Immature natural killer cell (primary cell): ENCODE measurements around the gene DSG4. TPM values are rescaled to one million over a fixed set of nuclear protein-coding genes. Genes with fewer than 3 reads are reported as not detected.

Experiments used
- DNase-seq, 3 donors: peaks; one replicate each; pipeline ENCODE4 v3.0.0; 2022; ENCODE audit warnings: mixed read lengths in 1 of 3
- H3K27ac Mint-ChIP-seq, 6 donors: one replicate each; pipeline ENCODE4 v1.8.0; 2020; ENCODE audit warnings: mixed read lengths in 6 of 6, mild to moderate bottlenecking in 5 of 6, inconsistent platforms in 4 of 6, moderate library complexity in 3 of 6
- H3K27me3 Mint-ChIP-seq, 3 donors: one replicate each; pipeline ENCODE4 v1.8.0; 2020 to 2021; ENCODE audit warnings: low read depth in 3 of 3, mild to moderate bottlenecking in 3 of 3, mixed read lengths in 3 of 3, moderate library complexity in 3 of 3, inconsistent platforms in 1 of 3
- H3K36me3 Mint-ChIP-seq, 3 donors: one replicate each; pipeline ENCODE4 v1.8.0; 2020; ENCODE audit warnings: mixed read lengths in 3 of 3, inconsistent platforms in 2 of 3, mild to moderate bottlenecking in 2 of 3
- H3K4me1 Mint-ChIP-seq, 2 donors: one replicate each; pipeline ENCODE4 v1.8.0; 2020; ENCODE audit warnings: inconsistent platforms in 2 of 2, mild to moderate bottlenecking in 2 of 2, mixed read lengths in 2 of 2, moderate library complexity in 1 of 2
- H3K4me3 Mint-ChIP-seq, 5 donors: one replicate each; pipeline ENCODE4 v1.8.0; 2020; ENCODE audit warnings: mild to moderate bottlenecking in 5 of 5, mixed read lengths in 5 of 5, inconsistent platforms in 3 of 5, moderate library complexity in 3 of 5
- H3K9me3 Mint-ChIP-seq, 6 donors: one replicate each; pipeline ENCODE4 v1.8.0; 2020; ENCODE audit warnings: mild to moderate bottlenecking in 6 of 6, mixed read lengths in 6 of 6, inconsistent platforms in 4 of 6, moderate library complexity in 3 of 6
- polyA plus RNA-seq, 3 donors: library from polyadenylated mRNA; unstranded; fragments of 300-500 nt; fragmentation: Illumina TruSeq; gene quantifications; one replicate each; pipeline ENCODE4 v1.2.3, GENCODE V29; 2021

DSG4 gene
- polyA plus RNA-seq, 3 donors from 2014 or later: not detected

DNA sequence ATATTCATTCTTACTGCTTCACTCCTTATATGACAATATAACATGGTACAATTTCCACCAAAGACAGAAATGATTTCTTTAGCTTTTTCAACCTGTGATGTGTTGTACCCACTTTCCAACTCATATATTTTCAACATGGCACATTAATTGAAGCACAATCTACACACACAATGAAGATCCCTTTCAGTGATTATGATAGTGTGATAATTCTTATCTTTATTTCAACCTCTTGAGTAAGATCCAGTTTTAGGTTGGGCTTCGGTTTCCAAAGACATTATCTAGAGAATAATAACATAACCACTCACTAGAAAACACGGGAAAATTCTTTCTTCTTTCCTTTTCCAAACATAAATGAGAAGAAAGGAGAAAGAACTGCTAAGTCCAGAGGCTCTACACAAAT lies 67.6 kb downstream of the DSG4 start:
- no peak for DNase-seq

DNA sequence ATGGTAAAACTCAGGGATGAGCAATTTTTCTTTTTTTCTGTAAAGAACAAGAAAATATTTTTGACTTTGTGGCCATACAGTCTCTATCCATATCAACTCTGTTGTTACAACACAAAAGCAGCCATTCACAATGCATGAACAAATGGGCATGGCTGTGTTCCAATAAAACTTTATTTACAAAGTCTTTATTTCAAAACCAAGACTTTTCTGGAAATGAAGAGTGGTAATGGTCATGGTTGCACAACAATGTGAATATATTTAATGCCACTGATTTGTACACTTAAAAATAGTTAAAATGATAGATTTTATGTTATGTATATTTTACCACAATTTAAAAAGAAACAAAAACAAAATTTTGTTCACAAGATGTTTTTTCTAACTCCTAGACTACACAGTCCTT lies 69.3 kb downstream of the DSG4 start:
- H3K9me3 Mint-ChIP-seq: peaks cover 0 to 8% (median 0%) of the 10 kb centered on the region in 6 donors
- H3K27me3 Mint-ChIP-seq: peaks cover 0 to 5% (median 0%) of the 10 kb centered on the region in 3 donors
- H3K4me3 Mint-ChIP-seq: no peak overlapping the region
- no peaks in the 10 kb centered on the region for H3K4me1 Mint-ChIP-seq
- H3K36me3 Mint-ChIP-seq: no peaks in the 10 kb centered on the region
- H3K27ac Mint-ChIP-seq: no peak overlapping the region
- no peak for DNase-seq

More for the DNA sequence above, 67.6 kb downstream of the DSG4 start:
- H3K27me3 Mint-ChIP-seq: peaks cover 0 to 5% (median 0%) of the 10 kb centered on the region in 3 donors
- H3K36me3 Mint-ChIP-seq: no peaks in the 10 kb centered on the region
- no peaks in the 10 kb centered on the region for H3K4me1 Mint-ChIP-seq
- no peak overlapping the region for H3K27ac Mint-ChIP-seq
- peaks cover 0 to 8% (median 0%) of the 10 kb centered on the region in 6 donors for H3K9me3 Mint-ChIP-seq
- H3K4me3 Mint-ChIP-seq: no peak overlapping the region

DNA sequence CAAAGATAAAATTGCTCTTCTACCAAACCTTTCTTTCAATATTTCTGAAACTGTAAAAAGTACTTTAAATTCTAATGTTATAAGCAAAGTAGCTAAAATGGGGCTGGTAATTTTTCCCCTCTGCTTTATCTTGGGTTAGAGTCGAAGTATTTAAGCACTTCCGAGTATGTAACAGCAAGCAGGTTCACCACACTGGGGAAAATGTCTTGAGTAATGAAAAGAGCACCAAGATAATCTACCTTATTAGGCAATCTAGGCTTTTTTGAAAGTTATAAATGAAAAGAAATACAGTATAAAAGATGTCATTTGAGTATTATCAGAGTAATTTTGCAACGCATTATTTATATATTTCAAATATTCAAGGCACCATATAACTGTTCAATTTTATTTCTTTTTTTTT lies 70.3 kb downstream of the DSG4 start:
- H3K36me3 Mint-ChIP-seq: no peaks in the 10 kb centered on the region
- no peak overlapping the region for H3K27ac Mint-ChIP-seq
- H3K9me3 Mint-ChIP-seq: peaks cover 0 to 8% (median 0%) of the 10 kb centered on the region in 6 donors
- no peak for DNase-seq
- no peaks in the 10 kb centered on the region for H3K4me1 Mint-ChIP-seq
- peaks cover 0 to 5% (median 0%) of the 10 kb centered on the region in 3 donors for H3K27me3 Mint-ChIP-seq
- no peak overlapping the region for H3K4me3 Mint-ChIP-seq

DNA sequence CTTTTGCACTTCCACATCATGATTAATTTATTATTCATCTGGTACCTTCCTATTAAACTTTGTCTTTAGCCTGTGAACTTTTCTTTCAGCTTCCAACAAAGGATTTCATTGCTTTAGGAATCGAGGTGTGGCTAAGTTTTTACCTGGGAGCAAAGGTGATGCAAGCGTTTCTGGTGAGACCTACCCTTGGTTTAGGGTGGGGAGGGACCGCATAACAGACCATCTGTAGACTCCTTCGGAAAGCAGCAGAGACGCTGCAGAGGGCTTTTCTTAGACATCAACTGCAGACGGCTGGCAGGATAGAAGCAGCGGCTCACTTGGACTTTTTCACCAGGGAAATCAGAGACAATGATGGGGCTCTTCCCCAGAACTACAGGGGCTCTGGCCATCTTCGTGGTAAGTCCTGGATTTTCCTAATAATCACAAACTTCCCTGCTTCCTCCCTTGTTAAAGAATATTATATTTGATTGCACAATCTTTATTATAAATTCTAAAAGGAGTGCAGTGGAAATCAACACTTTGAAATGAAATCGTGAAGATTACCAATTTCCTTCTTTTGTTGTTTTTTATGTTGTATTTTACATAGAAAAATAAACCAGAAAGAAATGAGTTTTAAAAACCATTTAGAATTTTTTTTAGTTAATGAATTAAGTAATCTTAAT lies 71.1 kb downstream of the DSG4 start, which contains the start of gene DSG3:
Gene DSG3, plus strand, starts transcription at position 212 of the 662 bp plus-strand sequence. Its CDS starts 137 bp downstream, at position 349.
- Mint-ChIP-seq H3K27ac (no peak within 1 kb of the TSS), H3K9me3 (peaks cover 0 to 4% (median 0%) of the 10 kb centered on the region in 6 donors), H3K4me1 (no peaks in the 10 kb centered on the region), H3K36me3 (no peaks in the 10 kb centered on the region), H3K4me3 (no peak within 1 kb of the TSS), H3K27me3 (peaks cover 0 to 2% (median 0%) of the 10 kb centered on the region in 3 donors)
- DNase-seq: no peak

DNA sequence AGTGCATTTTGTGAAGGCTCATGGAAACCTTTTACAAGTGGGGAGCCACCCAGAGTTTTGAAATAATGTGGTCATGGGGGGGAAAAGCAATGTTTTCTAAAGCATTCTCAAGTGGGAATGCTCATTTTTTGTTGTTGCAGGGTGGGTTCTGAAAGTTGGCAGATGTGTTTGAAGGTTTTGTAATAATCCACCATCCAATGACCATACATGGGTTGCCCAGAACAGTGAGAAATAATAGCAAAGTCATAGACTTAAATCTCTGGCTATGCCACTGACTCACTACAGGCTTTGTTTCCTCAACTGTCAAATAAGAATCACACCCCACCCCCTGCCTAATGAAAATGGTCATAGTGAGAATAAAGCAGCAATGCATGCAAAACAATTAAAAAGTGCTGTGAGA lies 73.8 kb downstream of the DSG4 start:
- H3K4me3 Mint-ChIP-seq: no peak overlapping the region
- no peaks in the 10 kb centered on the region for H3K36me3 Mint-ChIP-seq
- H3K4me1 Mint-ChIP-seq: no peaks in the 10 kb centered on the region
- no peak for DNase-seq
- H3K9me3 Mint-ChIP-seq: peaks cover 0 to 4% (median 0%) of the 10 kb centered on the region in 6 donors
- H3K27me3 Mint-ChIP-seq: no peaks in the 10 kb centered on the region
- H3K27ac Mint-ChIP-seq: no peak overlapping the region

DNA sequence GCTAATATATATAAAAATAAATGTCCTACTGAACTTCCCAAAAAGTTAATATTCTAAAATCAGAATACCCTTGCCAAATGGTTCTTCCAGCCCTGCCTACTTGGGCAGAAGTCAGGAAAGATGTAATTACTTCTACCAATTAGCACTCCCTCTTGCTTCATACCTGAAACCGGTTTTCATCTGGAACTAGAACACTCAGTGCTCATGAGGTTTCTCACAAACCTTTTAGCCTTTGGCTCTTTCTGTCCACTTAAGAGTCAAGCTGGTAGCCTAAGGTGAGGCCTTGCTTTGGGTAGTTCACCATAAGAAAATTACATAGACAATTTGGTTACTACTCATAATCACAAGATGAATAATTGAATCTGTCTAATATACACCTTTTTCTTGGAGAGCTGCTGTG lies 75.0 kb downstream of the DSG4 start:
- H3K4me3 Mint-ChIP-seq: no peak overlapping the region
- peaks cover 0 to 2% (median 0%) of the 10 kb centered on the region in 6 donors for H3K9me3 Mint-ChIP-seq
- no peak for DNase-seq
- H3K27ac Mint-ChIP-seq: no peak overlapping the region
- H3K36me3 Mint-ChIP-seq: no peaks in the 10 kb centered on the region
- H3K4me1 Mint-ChIP-seq: no peaks in the 10 kb centered on the region
- no peaks in the 10 kb centered on the region for H3K27me3 Mint-ChIP-seq

DNA sequence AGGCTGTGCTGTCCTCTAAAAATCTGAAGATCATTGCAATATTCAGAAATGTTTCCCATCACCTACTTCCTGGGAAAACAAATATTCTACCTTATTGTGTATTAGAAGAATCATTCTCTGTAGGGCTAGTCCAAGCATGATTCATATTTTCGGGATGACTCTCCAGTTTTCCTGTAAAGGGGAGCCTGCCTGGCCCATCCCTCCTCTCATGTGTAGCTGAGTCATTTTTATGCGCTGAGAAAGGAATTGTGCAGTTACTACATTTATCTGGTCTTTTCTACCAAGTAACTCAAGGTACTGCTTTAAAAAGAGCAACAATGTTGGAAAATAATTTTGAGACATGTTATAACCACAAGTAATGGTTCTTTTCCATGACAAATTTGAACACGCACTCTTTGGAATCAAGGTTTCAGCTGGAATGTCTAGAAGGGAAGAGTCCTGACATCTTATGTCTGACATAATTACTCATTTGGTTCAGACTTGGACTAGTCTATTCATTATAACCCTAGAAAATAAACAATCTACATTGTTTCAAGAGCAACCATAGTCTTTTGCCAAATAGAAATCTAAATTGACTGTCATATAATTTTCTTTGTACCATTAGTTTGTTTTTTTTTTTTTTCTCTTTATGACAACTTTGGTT lies 77.6 kb downstream of the DSG4 start:
- Mint-ChIP-seq H3K27ac (no peak overlapping the region), H3K27me3 (no peaks in the 10 kb centered on the region), H3K36me3 (no peaks in the 10 kb centered on the region), H3K4me1 (no peaks in the 10 kb centered on the region), H3K9me3 (no peaks in the 10 kb centered on the region), H3K4me3 (no peak overlapping the region)
- DNase-seq: no peak

Other genes starting within 250 kb of the DSG4 start
- gene DSC1, start 213.9 kb upstream of the DSG4 start, polyA plus RNA-seq: 1 to 10 TPM in 1 of 3 donors, not detected in 2; 1.5 TPM
- not detected for gene DSG1, start 58.6 kb upstream of the DSG4 start, polyA plus RNA-seq
- not detected for gene DSG3, start 71.0 kb downstream of the DSG4 start, polyA plus RNA-seq
- gene DSG2, start 121.4 kb downstream of the DSG4 start, polyA plus RNA-seq: not detected
- not detected for gene TTR, start 215.1 kb downstream of the DSG4 start, polyA plus RNA-seq